Esophagus squamous epithelium (tissue), 4 donors: ENCODE results near the gene DAZAP1.

Source experiments
- POLR2A ChIP-seq, 4 donors: fragments of 450-650 bp; IDR thresholded peaks; one replicate each; pipeline ENCODE4 v1.6.1; 2017; ENCODE audit warnings: antibody characterized with exemption in 4 of 4, mild to moderate bottlenecking in 4 of 4, moderate library complexity in 3 of 4
- TF ChIP-seq, protein P1 (sequence below), 6 experiments: fragments of 450-650 bp in 4 of 6; fragments of 200-600 bp in 2 of 6; sonication (generic) in 2 of 6; IDR thresholded peaks; one replicate each; pipeline ENCODE4 v1.5.1; 2016 to 2019; ENCODE audit warnings: antibody characterized with exemption in 6 of 6, mild to moderate bottlenecking in 4 of 6, moderate library complexity in 4 of 6

DNA sequence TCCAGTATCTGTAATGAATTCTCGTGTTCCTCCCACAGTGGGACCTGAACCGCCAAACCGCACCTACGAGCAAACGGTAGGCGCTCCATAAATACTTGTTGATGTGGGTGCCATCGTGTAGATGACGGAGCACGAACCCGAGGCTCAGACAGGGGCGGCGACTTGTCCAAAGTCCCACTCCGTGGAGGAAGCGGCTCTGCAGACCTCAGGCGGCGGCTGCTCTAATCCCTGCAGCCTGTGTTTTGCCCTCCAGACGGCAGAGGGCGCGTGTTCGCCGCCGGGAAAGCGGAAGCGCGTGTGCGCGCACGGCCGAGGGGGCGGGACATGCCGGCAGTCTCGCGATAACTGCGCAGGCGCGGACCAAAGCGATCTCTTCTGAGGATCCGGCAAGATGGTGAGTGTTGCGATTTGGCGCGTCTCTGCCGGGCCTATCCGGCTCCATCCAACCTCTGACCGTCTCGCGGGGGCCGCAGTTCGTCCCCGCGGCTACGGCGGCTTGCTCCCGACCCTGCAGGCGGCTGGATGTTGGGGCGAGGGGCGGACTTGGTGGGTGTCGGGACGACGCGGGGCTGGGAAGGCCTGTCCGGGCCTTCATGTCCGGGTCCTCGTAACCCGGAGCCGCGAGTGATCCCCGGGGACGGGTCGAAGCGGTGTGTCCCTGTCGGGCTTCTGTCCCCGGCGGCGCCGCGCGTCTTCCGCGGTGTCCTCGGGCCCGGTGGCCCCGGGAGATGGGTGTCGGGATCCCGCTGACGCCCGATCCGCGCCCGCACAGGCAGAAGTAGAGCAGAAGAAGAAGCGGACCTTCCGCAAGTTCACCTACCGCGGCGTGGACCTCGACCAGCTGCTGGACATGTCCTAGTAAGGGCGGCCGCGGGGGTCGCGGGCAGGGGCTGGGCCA lies 30.9 kb downstream of the DAZAP1 start, which contains the start of gene RPS15:
- TF ChIP-seq, protein P1, sequence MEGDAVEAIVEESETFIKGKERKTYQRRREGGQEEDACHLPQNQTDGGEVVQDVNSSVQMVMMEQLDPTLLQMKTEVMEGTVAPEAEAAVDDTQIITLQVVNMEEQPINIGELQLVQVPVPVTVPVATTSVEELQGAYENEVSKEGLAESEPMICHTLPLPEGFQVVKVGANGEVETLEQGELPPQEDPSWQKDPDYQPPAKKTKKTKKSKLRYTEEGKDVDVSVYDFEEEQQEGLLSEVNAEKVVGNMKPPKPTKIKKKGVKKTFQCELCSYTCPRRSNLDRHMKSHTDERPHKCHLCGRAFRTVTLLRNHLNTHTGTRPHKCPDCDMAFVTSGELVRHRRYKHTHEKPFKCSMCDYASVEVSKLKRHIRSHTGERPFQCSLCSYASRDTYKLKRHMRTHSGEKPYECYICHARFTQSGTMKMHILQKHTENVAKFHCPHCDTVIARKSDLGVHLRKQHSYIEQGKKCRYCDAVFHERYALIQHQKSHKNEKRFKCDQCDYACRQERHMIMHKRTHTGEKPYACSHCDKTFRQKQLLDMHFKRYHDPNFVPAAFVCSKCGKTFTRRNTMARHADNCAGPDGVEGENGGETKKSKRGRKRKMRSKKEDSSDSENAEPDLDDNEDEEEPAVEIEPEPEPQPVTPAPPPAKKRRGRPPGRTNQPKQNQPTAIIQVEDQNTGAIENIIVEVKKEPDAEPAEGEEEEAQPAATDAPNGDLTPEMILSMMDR (IDR thresholded peaks at IDR 0.05) = peak; percentile 87 to 99 (median 96)
- peak in 3 of 4 donors; percentile 82 to 94 (median 90) for TF ChIP-seq POLR2A (IDR thresholded peaks at IDR 0.05)
